ENCODE measurements around the gene GNB1L. TPM values are rescaled to one million over a fixed set of nuclear protein-coding genes. Genes with fewer than 3 reads are reported as not detected.

Gene GNB1L
- total and polyA plus RNA-seq, 9 of the 15 experiments (the other 6 are each of a cell fraction or from before 2014, with no cell fraction given) = 0.56 to 50.5 (median 10.2) TPM

GRCh38 chr22:19762568-19763457 is 91.9 kb downstream of the GNB1L start (continued):
- TF ChIP-seq NUFIP1 (IDR thresholded peaks at IDR 0.05; ENCODE audit: partially characterized antibody) = no peak
- 0 out of 2 replicates have a peak, but pooled peaks have one; percentile 10 for TF ChIP-seq ARID2 (IDR thresholded peaks at IDR 0.05)
- no peak for TF ChIP-seq PPARD (CRISPR knock-in tag; IDR thresholded peaks at IDR 0.05)
- no peak for TF ChIP-seq ZFP91 (CRISPR knock-in tag; IDR thresholded peaks at IDR 0.05)
- TF ChIP-seq GTF2A2 (tag; IDR thresholded peaks at IDR 0.05) = no peak
- no peak for TF ChIP-seq MCM2 (IDR thresholded peaks at IDR 0.05; ENCODE audit: low read depth)
- TF ChIP-seq NBN (IDR thresholded peaks at IDR 0.05; ENCODE audit: low read depth) = no peak
- TF ChIP-seq USF1 (CRISPR knock-in tag; IDR thresholded peaks at IDR 0.05) = no peak
- TF ChIP-seq PREB (CRISPR knock-in tag; IDR thresholded peaks at IDR 0.05) = no peak
- TF ChIP-seq ZKSCAN8 (CRISPR knock-in tag; IDR thresholded peaks at IDR 0.05) = no peak
- TF ChIP-seq TSC22D4 (tag; IDR thresholded peaks at IDR 0.05) = no peak
- TF ChIP-seq RBM14 (IDR thresholded peaks at IDR 0.05; ENCODE audit: borderline replicate concordance, insufficient read depth, low read depth, low read length) = 0 out of 2 replicates have a peak, but pooled peaks have one; percentile 77
- TF ChIP-seq PCBP2 (IDR thresholded peaks at IDR 0.05; ENCODE audit: low read depth, low read length, poor library complexity, severe bottlenecking) = no peak
- no peak for TF ChIP-seq HDGF (IDR thresholded peaks at IDR 0.05)
- peak; percentile 12; the same call in 1 of the 2 replicates for TF ChIP-seq ZBTB7A (IDR thresholded peaks at IDR 0.05; ENCODE audit: borderline replicate concordance, control insufficient read depth, low read depth, low read length)
- no peak for TF ChIP-seq NFE2L1 (tag; IDR thresholded peaks at IDR 0.05; ENCODE audit: borderline replicate concordance, low read depth)
- TF ChIP-seq SMAD3 (CRISPR knock-in tag; conservative IDR thresholded peaks at IDR 0.05) = no peak
- no peak for TF ChIP-seq HDAC2 (IDR thresholded peaks at IDR 0.05)
- no peak for TF ChIP-seq ZNF274 (IDR thresholded peaks at IDR 0.05; ENCODE audit: borderline replicate concordance, low read depth, low read length)
- no peak for TF ChIP-seq ZNF778 (CRISPR knock-in tag; IDR thresholded peaks at IDR 0.05)
- no peak for TF ChIP-seq DIDO1 (tag; IDR thresholded peaks at IDR 0.05; ENCODE audit: low read depth)
- no peak for TF ChIP-seq SRSF7 (optimal IDR thresholded peaks at IDR 0.05; ENCODE audit: low read depth, low read length)
- no peak for TF ChIP-seq POU5F1 (IDR thresholded peaks at IDR 0.05; ENCODE audit: borderline replicate concordance, low read depth, low read length, partially characterized antibody)
- no peak for TF ChIP-seq MYBL2 (IDR thresholded peaks at IDR 0.05; ENCODE audit: low read depth)
- TF ChIP-seq MYBL2 (CRISPR knock-in tag; IDR thresholded peaks at IDR 0.05; ENCODE audit: borderline replicate concordance) = no peak
- TF ChIP-seq KAT8 (IDR thresholded peaks at IDR 0.05; ENCODE audit: low read depth) = no peak
